MM.1S (cell line): ENCODE measurements around the gene DAAM1.

ENCODE experiments used
- DNase-seq: peaks from one replicate; pipeline ENCODE4 v3.0.0-alpha.2; 2015
- H2AFZ ChIP-seq: fragments of 300-600 bp; sonication (generic); 2 replicates; pipeline ENCODE4 v1.6.0; 2016; ENCODE audit warnings: antibody characterized with exemption, low read length
- H3F3A ChIP-seq: fragments of 300-600 bp; sonication (generic); 2 replicates; pipeline ENCODE4 v1.6.1; 2016; ENCODE audit warnings: mild to moderate bottlenecking, antibody characterized with exemption, low read length, moderate library complexity, mixed read lengths; ENCODE audit not compliant: insufficient read depth
- H3K27ac ChIP-seq: fragments of 300-600 bp; sonication (generic); 2 replicates; pipeline ENCODE4 v1.5.1; 2016; ENCODE audit warnings: mild to moderate bottlenecking, low read length
- H3K27me3 ChIP-seq: fragments of 300-600 bp; sonication (generic); replicated peaks from 2 replicates; pipeline ENCODE4 v1.6.0; 2016; ENCODE audit warnings: low read length; ENCODE audit not compliant: insufficient read depth
- H3K36me3 ChIP-seq: fragments of 300-600 bp; sonication (generic); replicated peaks from 2 replicates; pipeline ENCODE4 v1.6.1; 2016; ENCODE audit warnings: mild to moderate bottlenecking, low read length, mixed read lengths; ENCODE audit not compliant: insufficient read depth
- H3K4me1 ChIP-seq: fragments of 300-600 bp; sonication (generic); 2 replicates; pipeline ENCODE4 v1.6.1; 2016; ENCODE audit warnings: low read length, mixed read lengths
- H3K4me2 ChIP-seq: fragments of 300-600 bp; sonication (generic); 2 replicates; pipeline ENCODE4 v1.6.0; 2016; ENCODE audit warnings: low read depth, low read length
- H3K4me3 ChIP-seq: fragments of 300-600 bp; sonication (generic); 2 replicates; pipeline ENCODE4 v1.5.1; 2016; ENCODE audit warnings: low read length, mixed read lengths
- H3K79me2 ChIP-seq: fragments of 300-600 bp; sonication (generic); 2 replicates; pipeline ENCODE4 v1.6.1; 2016; ENCODE audit warnings: mixed run types, low read length, mixed read lengths
- H3K9ac ChIP-seq: fragments of 300-600 bp; sonication (generic); 2 replicates; pipeline ENCODE4 v1.6.1; 2016; ENCODE audit warnings: low read length, mixed read lengths
- H3K9me2 ChIP-seq: fragments of 300-600 bp; sonication (generic); replicated peaks from 2 replicates; pipeline ENCODE4 v1.6.1; 2016; ENCODE audit warnings: mild to moderate bottlenecking, low read length, mixed read lengths; ENCODE audit not compliant: insufficient read depth
- H3K9me3 ChIP-seq: fragments of 300-600 bp; sonication (generic); replicated peaks from 2 replicates; pipeline ENCODE4 v1.6.1; 2016; ENCODE audit warnings: mild to moderate bottlenecking, low read length, mixed read lengths; ENCODE audit not compliant: insufficient read depth
- H4K20me1 ChIP-seq: fragments of 300-600 bp; sonication (generic); 2 replicates; pipeline ENCODE4 v1.6.1; 2016; ENCODE audit warnings: mild to moderate bottlenecking, low read length, moderate library complexity, mixed read lengths; ENCODE audit not compliant: insufficient read depth
- CTCF ChIP-seq: fragments of 300-600 bp; sonication (generic); IDR thresholded peaks from 2 replicates; pipeline ENCODE4 v1.5.1; 2016; ENCODE audit warnings: antibody characterized with exemption, low read length, mixed read lengths
- EZH2 ChIP-seq: fragments of 300-600 bp; sonication (generic); optimal IDR thresholded peaks from 2 replicates; pipeline ENCODE3; 2017; ENCODE audit warnings: low read depth, mild to moderate bottlenecking, antibody characterized with exemption, low read length, mixed read lengths
- EZH2phosphoT487 ChIP-seq: fragments of 300-600 bp; sonication (generic); IDR thresholded peaks from 2 replicates; pipeline ENCODE4 v1.6.1; 2018; ENCODE audit warnings: antibody characterized with exemption, low read length

DAAM1 gene

GRCh38 chr14:59328454-59328853 is 140.0 kb downstream of the DAAM1 start:
- peaks cover 5% of the 10 kb centered on the region for H3K4me1 ChIP-seq
- H3K9ac ChIP-seq: no peak overlapping the region
- no peak overlapping the region for H3K4me3 ChIP-seq
- no peaks in the 10 kb centered on the region for H3F3A ChIP-seq
- no peaks in the 10 kb centered on the region for H3K36me3 ChIP-seq
- DNase-seq: no peak
- no peaks in the 10 kb centered on the region for H4K20me1 ChIP-seq
- no peak for TF ChIP-seq CTCF
- H3K27ac ChIP-seq: no peak overlapping the region
- H3K27me3 ChIP-seq: no peaks in the 10 kb centered on the region
- H3K79me2 ChIP-seq: no peaks in the 10 kb centered on the region
- H3K9me2 ChIP-seq: no peaks in the 10 kb centered on the region
- H3K9me3 ChIP-seq: no peaks in the 10 kb centered on the region
- no peak overlapping the region for H2AFZ ChIP-seq
- H3K4me2 ChIP-seq: no peak overlapping the region

GRCh38 chr14:59330455-59330854 is 142.0 kb downstream of the DAAM1 start:
- Histone ChIP-seq H3F3A (no peaks in the 10 kb centered on the region), H4K20me1 (no peaks in the 10 kb centered on the region), H3K4me1 (peaks cover 5% of the 10 kb centered on the region), H3K27ac (peak overlapping the region; percentile 74), H3K9ac (peak overlapping the region; percentile 34; the same call in 1 of the 2 replicates), H3K4me2 (peak overlapping the region; percentile 59), H3K9me3 (no peaks in the 10 kb centered on the region), H3K9me2 (no peaks in the 10 kb centered on the region), H2AFZ (peak overlapping the region; percentile 39), H3K79me2 (no peaks in the 10 kb centered on the region), H3K4me3 (peak overlapping the region; percentile 41), H3K27me3 (no peaks in the 10 kb centered on the region), H3K36me3 (no peaks in the 10 kb centered on the region)
- peak; percentile 77 for DNase-seq
- TF ChIP-seq CTCF (peak; percentile 27), EZH2 (no peak)

DNA sequence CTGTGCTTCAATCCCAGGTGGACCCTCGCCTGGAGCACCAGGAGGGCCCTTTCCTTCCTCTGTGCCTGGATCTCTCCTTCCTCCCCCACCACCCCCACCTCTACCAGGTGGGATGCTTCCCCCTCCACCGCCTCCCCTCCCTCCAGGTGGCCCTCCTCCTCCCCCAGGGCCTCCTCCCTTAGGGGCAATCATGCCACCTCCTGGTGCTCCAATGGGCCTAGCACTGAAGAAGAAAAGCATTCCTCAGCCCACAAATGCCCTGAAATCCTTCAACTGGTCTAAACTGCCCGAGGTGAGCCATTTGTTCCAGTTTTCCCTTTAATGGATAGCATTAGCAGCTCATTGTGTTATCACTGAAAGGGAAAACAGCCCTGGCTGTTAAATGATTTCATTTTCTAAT is 142.8 kb downstream of the DAAM1 start:
- peaks cover 5% of the 10 kb centered on the region for H3K4me1 ChIP-seq
- H3K27me3 ChIP-seq: no peaks in the 10 kb centered on the region
- no peaks in the 10 kb centered on the region for H3K9me3 ChIP-seq
- H3K9ac ChIP-seq: no peak overlapping the region
- no peak overlapping the region for H3K4me2 ChIP-seq
- no peaks in the 10 kb centered on the region for H3K79me2 ChIP-seq
- no peak overlapping the region for H2AFZ ChIP-seq
- no peaks in the 10 kb centered on the region for H3K9me2 ChIP-seq
- no peaks in the 10 kb centered on the region for H4K20me1 ChIP-seq
- DNase-seq: no peak
- H3K4me3 ChIP-seq: no peak overlapping the region
- H3K36me3 ChIP-seq: no peaks in the 10 kb centered on the region
- no peaks in the 10 kb centered on the region for H3F3A ChIP-seq
- H3K27ac ChIP-seq: no peak overlapping the region
- no peak for TF ChIP-seq EZH2
- no peak for TF ChIP-seq EZH2phosphoT487
- no peak for TF ChIP-seq CTCF

- no peaks in the 10 kb centered on the region for H3K9me3 ChIP-seq
- H3F3A ChIP-seq: no peaks in the 10 kb centered on the region
- H2AFZ ChIP-seq: no peak overlapping the region
- no peak overlapping the region for H3K27ac ChIP-seq
- H4K20me1 ChIP-seq: no peaks in the 10 kb centered on the region
- TF ChIP-seq CTCF: no peak
- TF ChIP-seq EZH2phosphoT487: no peak
- no peak for TF ChIP-seq EZH2
- no peak overlapping the region for H3K4me3 ChIP-seq
- H3K36me3 ChIP-seq: no peaks in the 10 kb centered on the region
- H3K4me2 ChIP-seq: no peak overlapping the region
- DNase-seq: no peak
- peaks cover 5% of the 10 kb centered on the region for H3K4me1 ChIP-seq
- H3K9ac ChIP-seq: no peak overlapping the region
- no peaks in the 10 kb centered on the region for H3K27me3 ChIP-seq
- no peaks in the 10 kb centered on the region for H3K79me2 ChIP-seq
- H3K9me2 ChIP-seq: no peaks in the 10 kb centered on the region
These were observed 144.3 kb downstream of the DAAM1 start for GRCh38 chr14:59332727-59333126.
